ENCODE measurements around the gene SLC16A11. TPM values are rescaled to one million over a fixed set of nuclear protein-coding genes. Genes with fewer than 3 reads are reported as not detected.
"Not testable (repeated sequence)": the region's sequence is repeated elsewhere in the genome, so short reads cannot be mapped to it uniquely, and the experiment has no call there.

SLC16A11 gene
- total RNA-seq, 2 experiments from 2014 or later = not detected

- POLR2A ChIA-PET = no interaction called here
- no peak overlapping the region for H3K4me3 Mint-ChIP-seq
- peaks cover 14% of the 10 kb centered on the region for H3K9me3 Mint-ChIP-seq
- DNase-seq = no peak
- no peaks in the 10 kb centered on the region for H3K4me1 Mint-ChIP-seq
- no peak overlapping the region for H3K27ac Mint-ChIP-seq
- H3K36me3 Mint-ChIP-seq (ENCODE audit: low read depth) = no peaks in the 10 kb centered on the region
- CTCF ChIA-PET = no interaction called here
- H3K27me3 Mint-ChIP-seq = peaks cover 9% of the 10 kb centered on the region
Measured at GRCh38 chr17:7072406-7072805, 28.5 kb upstream of the SLC16A11 start.

GRCh38 chr17:7070712-7071111 is 26.8 kb upstream of the SLC16A11 start:
- H3K9me3 Mint-ChIP-seq = peaks cover 18% of the 10 kb centered on the region
- H3K4me3 Mint-ChIP-seq = no peak overlapping the region
- CTCF ChIA-PET = interaction anchor here (0.7 to 1.1 kb wide), 3 partner anchors 27 to 107 kb away, joined by 3 to 4 read pairs (median 3); no protein-coding TSS in a partner anchor
- no peaks in the 10 kb centered on the region for H3K36me3 Mint-ChIP-seq (ENCODE audit: low read depth)
- POLR2A ChIA-PET = no interaction called here
- H3K27ac Mint-ChIP-seq = no peak overlapping the region
- DNase-seq = no peak
- H3K4me1 Mint-ChIP-seq = no peaks in the 10 kb centered on the region
- peaks cover 9% of the 10 kb centered on the region for H3K27me3 Mint-ChIP-seq

GRCh38 chr17:7068268-7068667 is 24.4 kb upstream of the SLC16A11 start:
- Mint-ChIP-seq H3K4me1 (no peaks in the 10 kb centered on the region), H3K27me3 (peaks cover 9% of the 10 kb centered on the region), H3K36me3 (ENCODE audit: low read depth) (no peaks in the 10 kb centered on the region), H3K27ac (no peak overlapping the region), H3K9me3 (peaks cover 18% of the 10 kb centered on the region), H3K4me3 (no peak overlapping the region)
- POLR2A ChIA-PET = no interaction called here
- DNase-seq = no peak
- CTCF ChIA-PET = no interaction called here

DNA sequence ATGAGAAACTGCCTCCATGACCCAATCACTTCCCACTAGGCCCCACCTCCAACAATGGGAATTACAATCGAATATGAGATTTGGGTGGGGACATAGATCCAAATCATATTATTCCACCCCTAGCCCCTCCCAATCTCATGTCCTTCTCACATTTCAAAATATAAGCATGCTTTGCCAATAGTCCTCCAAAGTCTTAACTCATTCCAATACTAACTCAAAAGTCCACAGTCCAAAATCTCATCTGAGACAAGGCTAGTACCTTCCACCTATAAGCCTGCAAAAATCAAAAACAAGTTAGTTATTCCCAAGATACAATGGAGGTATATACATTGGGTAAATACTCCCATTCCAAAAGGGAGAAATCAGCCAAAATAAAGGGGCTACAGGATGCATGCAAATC is 23.3 kb upstream of the SLC16A11 start:
- Mint-ChIP-seq H3K9me3 (peaks cover 18% of the 10 kb centered on the region), H3K27ac (no peak overlapping the region), H3K36me3 (ENCODE audit: low read depth) (no peaks in the 10 kb centered on the region), H3K4me3 (no peak overlapping the region), H3K4me1 (no peaks in the 10 kb centered on the region), H3K27me3 (peaks cover 4% of the 10 kb centered on the region)
- POLR2A ChIA-PET = no interaction called here
- CTCF ChIA-PET = no interaction called here
- DNase-seq = no peak

DNA sequence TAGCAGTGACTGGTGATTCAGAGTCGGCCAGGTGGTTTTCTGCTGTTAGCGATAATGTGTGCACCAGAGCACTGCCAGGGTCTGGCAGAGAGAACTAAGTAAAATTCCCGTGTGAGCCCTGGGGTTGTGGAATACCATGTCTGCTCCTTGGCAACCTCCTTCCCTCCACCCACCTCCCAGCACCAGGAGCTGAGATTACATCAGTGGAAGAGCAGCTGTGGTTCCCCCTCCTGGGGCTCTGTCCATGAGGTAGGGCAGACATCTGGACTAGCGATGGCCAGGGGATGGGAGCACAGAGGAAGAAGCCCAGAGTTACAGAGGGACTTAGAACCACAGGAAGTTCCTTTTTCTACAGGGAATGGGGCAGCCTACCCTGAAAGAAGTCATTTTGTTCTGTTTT is 20.4 kb upstream of the SLC16A11 start:
- no peak overlapping the region for H3K27ac Mint-ChIP-seq
- ChIA-PET CTCF (no interaction called here), POLR2A (no interaction called here)
- no peaks in the 10 kb centered on the region for H3K27me3 Mint-ChIP-seq
- H3K4me3 Mint-ChIP-seq = no peak overlapping the region
- no peak for DNase-seq
- H3K36me3 Mint-ChIP-seq (ENCODE audit: low read depth) = no peaks in the 10 kb centered on the region
- H3K4me1 Mint-ChIP-seq = peaks cover 5% of the 10 kb centered on the region
- H3K9me3 Mint-ChIP-seq = peaks cover 18% of the 10 kb centered on the region

GRCh38 chr17:7063518-7064094 is 19.7 kb upstream of the SLC16A11 start:
- POLR2A ChIA-PET = no interaction called here
- Mint-ChIP-seq H3K36me3 (ENCODE audit: low read depth) (no peaks in the 10 kb centered on the region), H3K4me1 (peaks cover 5% of the 10 kb centered on the region), H3K27ac (no peak overlapping the region), H3K27me3 (no peaks in the 10 kb centered on the region), H3K4me3 (no peak overlapping the region), H3K9me3 (peaks cover 14% of the 10 kb centered on the region)
- CTCF ChIA-PET = interaction anchor here (0.6 to 1.2 kb wide), 4 partner anchors 11 to 335 kb away, joined by 3 to 4 read pairs (median 3); no protein-coding TSS in a partner anchor
- no peak for DNase-seq

GRCh38 chr17:7060165-7060891 is 16.4 kb upstream of the SLC16A11 start:
- Mint-ChIP-seq H3K27me3 (no peaks in the 10 kb centered on the region), H3K9me3 (no peaks in the 10 kb centered on the region), H3K4me3 (no peak overlapping the region), H3K4me1 (peaks cover 5% of the 10 kb centered on the region), H3K36me3 (ENCODE audit: low read depth) (no peaks in the 10 kb centered on the region), H3K27ac (no peak overlapping the region)
- CTCF ChIA-PET = interaction anchor here (1.5 to 3.7 kb wide), 2 partner anchors 14 to 65 kb away, joined by 3 to 14 read pairs; no protein-coding TSS in a partner anchor
- POLR2A ChIA-PET = no interaction called here
- DNase-seq = no peak

DNA sequence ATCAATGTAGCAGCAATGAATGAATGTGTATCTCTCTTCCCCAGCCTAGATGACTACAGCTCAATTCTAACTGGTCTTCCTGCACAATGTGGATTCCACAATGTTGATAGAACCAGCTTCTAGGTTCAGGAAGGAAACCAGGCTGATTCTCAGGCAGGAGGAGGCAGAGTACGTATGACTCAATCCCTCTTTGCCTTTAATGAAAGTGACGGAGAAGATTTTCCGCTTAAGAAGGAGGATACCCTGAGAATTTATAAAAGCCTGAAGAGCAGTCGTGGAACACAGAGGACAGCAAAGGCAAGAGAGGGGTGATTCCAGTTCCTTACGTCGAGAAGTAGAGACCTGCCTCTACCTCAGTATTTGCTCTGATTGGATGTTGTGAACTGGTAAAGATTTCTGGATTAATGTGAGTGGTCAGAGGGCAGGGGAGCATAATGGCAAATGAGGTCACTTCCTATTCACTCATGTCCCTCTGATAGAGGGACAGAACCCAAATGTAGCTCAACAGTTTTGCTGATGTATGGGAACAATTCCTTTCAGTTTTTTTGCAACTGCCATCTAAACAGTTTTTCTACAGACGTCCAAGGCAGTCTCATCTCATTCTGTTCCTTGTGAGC is 15.0 kb upstream of the SLC16A11 start:
- Mint-ChIP-seq H3K36me3 (ENCODE audit: low read depth) (no peaks in the 10 kb centered on the region), H3K4me3 (no peak overlapping the region), H3K9me3 (no peaks in the 10 kb centered on the region), H3K4me1 (peaks cover 5% of the 10 kb centered on the region), H3K27me3 (no peaks in the 10 kb centered on the region), H3K27ac (no peak overlapping the region)
- POLR2A ChIA-PET = no interaction called here
- no peak for DNase-seq
- CTCF ChIA-PET = interaction anchor here (0.7 to 3.7 kb wide), 3 partner anchors 13 to 66 kb away, joined by 3 to 14 read pairs (median 4); no protein-coding TSS in a partner anchor

- Mint-ChIP-seq H3K9me3 (no peaks in the 10 kb centered on the region), H3K4me3 (no peak overlapping the region), H3K4me1 (peaks cover 6% of the 10 kb centered on the region), H3K36me3 (ENCODE audit: low read depth) (no peaks in the 10 kb centered on the region), H3K27ac (no peak overlapping the region), H3K27me3 (no peaks in the 10 kb centered on the region)
- POLR2A ChIA-PET = no interaction called here
- CTCF ChIA-PET = interaction anchor here (0.7 to 3.7 kb wide), 3 partner anchors 10 to 79 kb away, joined by 3 to 14 read pairs (median 3); no protein-coding TSS in a partner anchor
- DNase-seq = no peak
Measured at GRCh38 chr17:7056386-7056785, 12.5 kb upstream of the SLC16A11 start.

DNA sequence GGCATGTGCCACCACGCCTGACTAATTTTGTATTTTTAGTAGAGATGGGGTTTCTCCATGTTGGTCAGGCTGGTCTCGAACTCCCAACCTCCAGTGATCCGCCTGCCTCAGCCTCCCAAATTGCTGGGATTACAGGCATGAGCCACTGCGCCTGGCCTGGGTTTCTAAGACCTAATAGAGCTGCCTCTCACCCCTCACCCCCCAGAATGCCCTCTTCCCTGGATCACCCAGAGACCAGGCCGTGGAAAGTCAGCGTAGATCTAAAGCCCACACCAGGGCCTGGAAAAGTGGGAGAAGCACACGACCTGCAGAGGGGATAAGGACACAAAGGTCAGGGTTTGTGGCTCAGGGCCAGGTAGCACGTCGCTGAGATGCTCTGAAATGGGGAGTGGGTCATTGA is 6.7 kb upstream of the SLC16A11 start:
- H3K9me3 Mint-ChIP-seq; POLR2A ChIA-PET; H3K27me3 Mint-ChIP-seq; H3K4me3 Mint-ChIP-seq; H3K27ac Mint-ChIP-seq; H3K36me3 Mint-ChIP-seq (ENCODE audit: low read depth); DNase-seq: not testable (repeated sequence)
- CTCF ChIA-PET = interaction anchor here (0.6 to 2.5 kb wide), 5 partner anchors 13 to 138 kb away, joined by 3 to 16 read pairs (median 3); no protein-coding TSS in a partner anchor
- H3K4me1 Mint-ChIP-seq = peaks cover 18% of the 10 kb centered on the region

- ChIA-PET CTCF (interaction anchor here (1.7 kb wide), 1 partner anchor 128 kb away, joined by 5 read pairs; no protein-coding TSS in a partner anchor), POLR2A (no interaction called here)
- no peak overlapping the region for H3K4me3 Mint-ChIP-seq
- no peaks in the 10 kb centered on the region for H3K9me3 Mint-ChIP-seq
- H3K36me3 Mint-ChIP-seq (ENCODE audit: low read depth) = no peaks in the 10 kb centered on the region
- DNase-seq = no peak
- peaks cover 3% of the 10 kb centered on the region for H3K27me3 Mint-ChIP-seq
- no peak overlapping the region for H3K27ac Mint-ChIP-seq
- peaks cover 18% of the 10 kb centered on the region for H3K4me1 Mint-ChIP-seq
Measured at GRCh38 chr17:7048968-7049367, 5.1 kb upstream of the SLC16A11 start.

GRCh38 chr17:7047566-7047965 is 3.7 kb upstream of the SLC16A11 start:
- no peaks in the 10 kb centered on the region for H3K9me3 Mint-ChIP-seq
- H3K27ac Mint-ChIP-seq = no peak overlapping the region
- H3K27me3 Mint-ChIP-seq = peaks cover 11% of the 10 kb centered on the region
- ChIA-PET CTCF (interaction anchor here (0.7 to 1.7 kb wide), 4 partner anchors 12 to 147 kb away, joined by 4 to 6 read pairs (median 6); partner anchors contain the start of gene SLC16A13), POLR2A (no interaction called here)
- H3K36me3 Mint-ChIP-seq (ENCODE audit: low read depth) = no peaks in the 10 kb centered on the region
- DNase-seq = no peak
- peaks cover 25% of the 10 kb centered on the region for H3K4me1 Mint-ChIP-seq
- H3K4me3 Mint-ChIP-seq = no peak overlapping the region

All from activated CD4-positive, alpha-beta T cell treated with anti-CD3 and anti-CD28 coated beads, Interleukin-2, amount 10 ng/mL, durations not matched to agents 7 days and 5 days (primary cell).